ENCODE results near the gene AMMECR1. TPM values are rescaled to one million over a fixed set of nuclear protein-coding genes. Genes with fewer than 3 reads are reported as not detected.
A peak's percentile ranks its signal among the peaks of the same experiment; 100 is the strongest.

The AMMECR1 gene
- polyA plus RNA-seq, 4 donors, result 16.7 to 19.3 (median 18.0) TPM

DNA sequence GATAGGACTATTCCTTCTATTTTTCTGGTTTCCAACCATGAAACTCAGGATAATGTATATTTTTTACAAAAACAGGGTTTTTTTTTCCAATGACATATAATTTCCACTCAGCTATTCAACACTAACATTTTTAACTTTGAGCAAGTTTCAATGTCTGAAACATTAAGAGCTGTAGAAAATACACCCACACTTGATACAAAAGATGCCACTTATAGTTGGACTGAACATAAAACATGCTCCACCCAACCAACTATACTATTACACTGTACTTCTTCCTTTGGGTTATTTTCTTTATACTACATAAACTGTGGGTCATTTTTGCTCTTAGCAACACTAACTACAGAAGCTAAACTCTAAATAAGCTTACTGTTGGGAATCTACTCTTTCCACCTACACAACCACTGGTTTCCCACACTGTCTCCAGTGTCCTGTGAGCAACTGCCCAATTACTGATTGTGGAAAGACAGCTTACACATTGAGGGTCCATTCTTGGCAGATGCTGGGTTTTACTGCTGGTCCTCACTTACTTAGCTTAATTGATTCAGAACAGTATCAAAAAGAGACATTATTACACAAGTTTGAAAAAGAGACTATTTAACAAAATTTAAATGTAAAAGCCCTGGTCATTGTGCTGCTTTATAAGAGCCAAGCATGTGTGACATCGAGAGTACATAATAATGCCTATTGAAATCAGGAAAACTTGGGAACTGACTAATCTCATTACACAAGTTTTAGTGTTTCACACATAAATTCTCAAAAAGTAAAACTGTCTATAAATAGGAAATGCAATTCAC is 6.3 kb downstream of the AMMECR1 start:
- no peak for DNase-seq (ENCODE audit: low read depth in 4 of 4, low spot score in 2 of 4)

DNA sequence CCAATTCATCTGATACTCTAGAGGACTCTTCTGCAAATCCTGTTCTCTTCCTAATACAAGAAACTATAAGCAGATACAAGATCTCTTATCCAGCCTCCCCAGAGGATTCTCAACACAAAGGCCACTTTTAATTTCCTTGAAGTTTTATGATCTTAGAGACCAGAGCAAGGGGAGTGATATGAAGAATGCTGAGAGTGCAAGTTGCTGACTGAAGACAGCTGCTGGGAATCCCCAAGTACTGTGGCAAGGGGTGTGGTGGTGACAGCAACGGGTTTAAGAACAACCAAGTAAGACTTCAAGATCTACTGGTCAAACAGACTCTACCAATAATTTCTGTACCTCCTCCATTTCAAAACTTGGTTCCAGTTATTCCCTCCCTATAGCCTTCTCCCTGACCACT is 7.0 kb downstream of the AMMECR1 start:
- no peak for DNase-seq (ENCODE audit: low read depth in 4 of 4, low spot score in 2 of 4)

DNA sequence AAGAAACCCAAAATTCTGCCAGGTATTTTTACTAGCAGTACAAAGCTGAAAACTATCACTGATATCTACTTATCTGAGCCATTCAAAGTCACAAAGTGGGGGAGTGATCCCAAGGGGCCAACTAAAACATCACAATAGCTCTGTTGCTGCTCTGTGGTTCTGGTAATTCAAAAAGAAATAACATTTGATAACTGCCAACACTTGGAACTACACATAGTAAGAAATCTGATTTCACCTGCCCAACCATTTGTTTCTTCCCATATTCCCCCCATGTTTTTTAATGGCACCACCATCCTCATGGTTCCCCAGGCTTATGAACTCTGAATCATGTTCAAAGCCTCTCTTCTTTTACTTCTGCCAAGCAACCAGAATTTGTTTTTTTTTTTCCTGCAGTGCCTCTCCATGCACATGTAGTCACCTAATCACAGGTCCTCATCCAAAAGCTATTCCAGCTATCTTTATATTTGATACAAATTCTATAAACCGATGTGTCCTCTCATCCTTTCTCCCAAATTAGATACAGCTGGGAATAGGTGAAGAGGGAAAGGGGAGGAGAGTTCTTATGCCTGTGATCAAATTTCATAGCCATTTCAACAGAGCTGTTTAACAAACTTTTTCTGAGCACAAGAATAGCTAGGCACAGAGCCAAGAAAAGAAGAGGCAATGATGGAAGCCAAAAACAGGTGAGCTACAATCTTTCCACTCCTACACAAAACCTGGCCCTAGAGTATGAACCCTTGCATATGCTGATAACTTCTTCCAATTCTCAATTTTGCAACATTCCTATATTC is 7.7 kb downstream of the AMMECR1 start:
- DNase-seq (ENCODE audit: low read depth in 4 of 4, low spot score in 2 of 4), result no peak

DNA sequence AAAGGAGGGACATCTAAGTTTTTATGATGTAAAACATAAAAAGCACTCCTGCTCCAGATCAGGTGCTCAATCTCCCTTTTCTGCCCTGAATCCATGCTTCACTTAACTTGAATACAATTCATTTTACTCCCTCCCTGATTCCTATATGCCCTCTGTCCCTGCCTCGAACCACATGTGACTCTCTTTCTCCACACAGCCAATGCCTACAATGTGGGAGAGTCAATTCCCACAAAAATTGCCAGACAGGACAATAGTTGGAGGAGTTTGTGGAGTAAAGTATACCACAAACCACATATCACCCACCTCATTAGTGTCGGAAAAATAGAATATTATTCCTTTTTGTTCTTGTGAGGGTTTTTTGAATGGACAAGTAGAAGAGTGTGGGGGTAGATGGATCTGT is 9.7 kb downstream of the AMMECR1 start:
- no peak for DNase-seq (ENCODE audit: low read depth in 4 of 4, low spot score in 2 of 4)

DNA sequence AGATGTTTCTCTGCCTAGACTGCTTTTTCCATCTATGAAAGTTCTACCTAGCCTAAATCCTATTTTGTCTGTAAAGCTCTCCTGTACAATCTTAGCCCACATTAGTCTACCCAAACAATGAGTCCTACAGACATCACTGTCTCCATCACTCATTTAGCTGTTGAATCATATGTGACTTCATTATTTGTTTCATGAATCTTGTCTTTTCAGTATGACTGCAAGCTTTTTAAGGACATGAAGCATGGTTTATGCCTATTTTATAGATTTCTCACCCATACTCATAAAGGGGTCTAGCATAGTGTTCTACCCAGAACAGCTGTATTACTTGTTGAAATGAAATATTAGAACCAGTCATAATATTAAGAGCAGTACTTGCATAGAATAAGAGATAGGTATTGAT is 13.0 kb downstream of the AMMECR1 start:
- DNase-seq (ENCODE audit: low read depth in 4 of 4, low spot score in 2 of 4), result no peak

DNA sequence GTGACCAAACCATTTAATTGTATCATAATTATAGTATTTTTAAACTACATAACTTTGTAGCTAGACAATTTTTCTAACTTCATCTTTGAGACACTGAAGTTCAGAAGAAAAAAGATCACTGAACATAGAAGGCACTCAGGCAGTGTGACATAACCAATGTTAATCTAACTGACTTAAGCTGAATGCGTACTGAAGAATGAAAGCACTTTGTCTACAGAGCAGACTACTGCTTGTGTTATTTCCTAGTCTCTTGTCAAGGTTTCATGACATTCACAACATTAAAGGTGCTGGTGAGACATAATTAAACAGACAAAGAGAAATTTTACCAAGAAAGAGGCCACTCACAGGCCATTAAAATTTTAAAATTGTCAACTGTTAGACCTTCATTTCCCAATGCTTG is 13.5 kb downstream of the AMMECR1 start:
- no peak for DNase-seq (ENCODE audit: low read depth in 4 of 4, low spot score in 2 of 4)

DNA sequence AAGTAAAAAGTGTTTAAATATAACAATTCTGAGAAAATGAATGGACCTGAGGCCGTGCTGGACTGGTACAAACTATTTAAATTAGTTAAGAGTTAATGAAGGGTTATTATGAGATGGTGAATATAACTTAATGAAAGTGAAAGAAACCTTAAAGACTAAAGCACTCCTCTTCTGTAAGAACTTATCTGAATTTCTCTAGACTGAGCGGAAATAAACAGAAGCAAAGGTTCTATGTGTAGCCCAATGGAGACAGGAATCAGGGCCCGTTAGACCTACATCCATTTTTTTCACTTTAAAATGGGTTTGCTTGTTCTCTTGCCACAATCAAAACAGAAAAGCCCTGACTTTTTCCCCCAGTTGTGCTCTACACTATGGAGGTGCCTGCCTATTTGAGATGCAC is 14.9 kb downstream of the AMMECR1 start:
- no peak for DNase-seq (ENCODE audit: low read depth in 4 of 4, low spot score in 2 of 4)

DNA sequence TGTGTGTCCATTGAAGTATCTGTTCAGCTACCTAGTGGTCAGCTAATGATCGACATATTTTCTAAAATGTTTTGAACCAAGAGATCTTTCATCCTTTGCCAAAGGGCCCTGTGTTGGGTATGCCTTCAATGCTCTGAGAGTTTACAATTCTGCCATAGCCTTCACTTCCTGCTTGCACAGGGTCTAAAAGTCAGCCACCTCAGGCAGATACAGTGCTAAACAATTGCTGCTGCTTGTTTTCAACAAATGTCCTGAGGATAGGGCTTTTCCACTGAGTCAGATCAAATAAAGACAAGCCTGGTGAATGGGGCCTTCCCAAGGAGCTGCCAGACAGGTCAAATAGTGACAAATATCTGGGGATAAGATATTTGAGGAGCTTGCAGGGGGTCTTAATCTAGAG is 16.7 kb downstream of the AMMECR1 start:
- DNase-seq (ENCODE audit: low read depth in 4 of 4, low spot score in 2 of 4), result no peak

DNA sequence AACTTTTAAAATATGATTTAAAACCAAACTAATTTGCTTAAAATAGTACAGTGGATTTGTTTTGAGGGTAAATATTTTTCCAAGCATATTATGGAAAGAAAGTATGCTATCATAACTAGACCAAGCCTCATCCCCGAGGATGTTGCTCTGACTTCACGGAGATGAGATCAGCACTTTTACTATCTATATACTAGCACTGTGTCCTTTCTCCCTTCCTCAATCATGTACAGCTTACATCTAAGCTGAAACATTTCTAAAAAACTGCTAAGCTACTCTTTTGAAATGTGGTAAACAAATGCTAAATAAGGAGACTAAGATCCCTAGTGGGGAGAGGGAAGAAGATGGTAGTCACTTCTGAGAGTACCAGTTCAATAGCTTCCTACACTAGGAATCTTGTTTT is 23.8 kb downstream of the AMMECR1 start:
- DNase-seq (ENCODE audit: low read depth in 4 of 4, low spot score in 2 of 4), result no peak

DNA sequence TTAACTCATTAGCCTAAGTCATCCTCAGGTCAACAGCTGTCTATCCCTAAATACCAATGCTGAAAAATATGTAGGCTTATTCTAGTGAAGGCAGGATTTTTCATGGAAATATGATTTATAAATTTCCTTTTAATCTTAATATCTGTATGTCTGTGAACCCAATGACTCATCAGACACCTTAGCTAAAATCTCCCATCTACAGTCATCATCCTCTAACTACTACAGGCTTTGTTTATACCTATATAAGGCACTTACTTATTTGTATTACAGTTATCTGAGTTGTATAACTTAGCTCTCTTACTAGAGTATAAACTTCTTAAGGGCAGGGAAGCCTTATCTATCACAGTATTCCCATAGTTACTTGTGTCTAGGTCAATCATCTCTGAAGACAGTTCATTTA is 24.2 kb downstream of the AMMECR1 start:
- DNase-seq (ENCODE audit: low read depth in 4 of 4, low spot score in 2 of 4), result no peak

DNA sequence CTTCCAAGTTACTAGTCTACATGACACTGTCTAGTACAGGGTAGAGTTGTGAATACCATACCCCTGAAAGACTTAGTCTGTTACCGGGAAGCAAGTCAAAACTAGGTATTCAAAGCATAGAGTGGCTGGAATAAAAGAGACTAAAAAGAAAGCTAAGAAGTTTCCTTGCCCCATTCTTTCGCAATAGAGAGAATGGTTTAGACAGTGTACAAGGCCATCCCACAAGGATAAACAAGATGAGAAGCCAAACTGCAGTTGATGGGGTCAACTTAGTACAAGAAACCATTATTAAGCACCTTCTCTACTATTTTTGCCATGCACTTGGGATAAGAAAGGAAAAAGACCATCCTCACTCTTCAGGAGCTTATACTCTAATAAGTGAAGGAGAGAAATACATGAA is 30.3 kb downstream of the AMMECR1 start:
- DNase-seq (ENCODE audit: low read depth in 4 of 4, low spot score in 2 of 4), result no peak

DNA sequence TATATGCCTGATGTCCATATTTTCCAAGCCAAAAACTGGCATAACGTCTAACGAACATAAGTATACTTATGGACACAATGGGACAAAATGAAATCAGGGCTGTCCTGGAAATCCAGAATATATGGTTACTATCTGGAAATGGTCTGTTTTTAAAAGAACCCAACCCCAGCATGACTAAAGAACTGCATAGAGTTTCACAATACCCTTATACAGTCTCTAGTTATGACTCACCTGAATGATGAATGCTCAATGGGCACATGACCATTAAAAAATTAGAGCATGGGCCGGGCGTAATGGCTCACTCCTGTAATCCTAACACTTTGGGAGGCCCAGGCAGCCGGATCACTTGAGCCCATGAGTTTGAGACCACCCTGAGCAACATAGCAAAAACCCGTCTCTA is 31.8 kb downstream of the AMMECR1 start:
- DNase-seq (ENCODE audit: low read depth in 4 of 4, low spot score in 2 of 4), result no peak

DNA sequence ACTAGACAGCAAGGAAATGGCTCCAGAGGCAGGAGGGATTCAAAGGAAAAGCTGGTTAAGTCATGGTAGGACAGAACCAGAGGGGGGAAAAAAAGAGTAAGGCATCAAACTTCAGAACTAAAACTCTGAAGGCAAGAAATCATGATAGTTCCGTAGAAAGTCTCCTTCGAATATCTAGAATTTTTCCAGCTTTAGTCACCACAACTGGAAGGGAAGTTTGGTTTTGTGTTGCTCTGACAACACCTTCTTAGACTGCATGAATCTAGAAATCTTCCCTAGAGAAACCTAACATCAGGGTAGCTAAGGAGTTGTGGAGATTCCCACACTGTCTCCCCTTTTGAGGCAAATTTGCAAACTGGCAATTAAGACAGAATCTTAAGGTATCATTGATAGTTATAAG is 33.7 kb downstream of the AMMECR1 start:
- DNase-seq (ENCODE audit: low read depth in 4 of 4, low spot score in 2 of 4), result no peak

DNA sequence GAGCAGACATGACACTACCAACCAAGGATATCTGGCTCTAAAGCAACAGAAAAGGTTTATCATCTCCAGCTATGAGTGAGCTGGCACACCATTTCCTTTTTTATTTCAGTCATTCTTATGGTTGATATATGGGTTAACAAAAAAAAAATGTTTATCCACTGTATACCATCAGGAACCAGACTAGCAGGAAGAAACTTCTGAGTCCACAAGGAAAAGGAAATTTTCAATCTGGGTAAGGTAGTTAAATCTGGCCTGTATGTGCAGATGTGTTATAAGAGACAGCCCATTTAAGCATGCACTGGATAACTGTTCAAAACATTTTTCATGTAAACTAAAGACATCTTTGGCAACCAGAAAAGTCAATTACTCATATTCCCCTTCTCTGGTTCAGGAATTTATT is 35.0 kb downstream of the AMMECR1 start:
- no peak for DNase-seq (ENCODE audit: low read depth in 4 of 4, low spot score in 2 of 4)

DNA sequence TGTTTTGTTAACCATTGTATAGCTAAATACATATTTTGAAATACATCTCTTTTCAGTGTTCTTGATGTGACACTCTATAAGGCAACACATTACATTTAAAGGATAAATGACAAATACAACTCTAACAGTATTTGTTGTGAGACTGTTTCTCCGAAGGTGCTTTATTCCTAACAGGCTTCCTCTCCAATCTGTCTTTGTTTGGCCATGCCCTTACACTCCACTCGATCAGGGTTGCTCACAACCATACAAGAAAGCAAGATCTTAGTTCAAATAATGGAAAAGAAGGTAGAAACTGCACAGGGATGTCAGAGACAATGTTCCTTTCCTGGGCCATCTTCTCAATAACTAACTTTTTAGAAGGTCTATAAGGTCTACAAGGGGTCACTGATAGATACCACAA is 36.5 kb downstream of the AMMECR1 start:
- DNase-seq (ENCODE audit: low read depth in 4 of 4, low spot score in 2 of 4), result no peak

DNA sequence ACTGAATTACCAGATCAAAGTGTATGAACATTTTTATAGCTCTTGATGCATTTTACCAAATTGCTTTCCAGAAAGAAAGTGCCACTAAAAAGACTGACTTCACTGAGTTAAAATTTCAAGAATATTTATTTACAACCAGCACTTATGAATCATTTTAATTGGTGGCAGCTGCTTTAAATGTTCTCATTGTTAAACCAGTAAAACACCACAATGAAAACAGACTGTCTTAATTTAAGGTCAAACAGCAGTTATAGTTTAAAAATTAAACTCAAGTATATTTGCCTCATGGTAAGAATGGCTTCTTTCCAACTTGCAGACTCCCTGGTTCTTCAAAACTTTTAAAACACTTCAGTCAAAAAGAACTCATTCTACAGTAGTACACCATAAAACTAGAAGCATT is 36.9 kb downstream of the AMMECR1 start:
- peak in 3 of 4 donors; percentile 5 to 11 (median 10) for DNase-seq (ENCODE audit: low read depth in 4 of 4, low spot score in 2 of 4)

DNA sequence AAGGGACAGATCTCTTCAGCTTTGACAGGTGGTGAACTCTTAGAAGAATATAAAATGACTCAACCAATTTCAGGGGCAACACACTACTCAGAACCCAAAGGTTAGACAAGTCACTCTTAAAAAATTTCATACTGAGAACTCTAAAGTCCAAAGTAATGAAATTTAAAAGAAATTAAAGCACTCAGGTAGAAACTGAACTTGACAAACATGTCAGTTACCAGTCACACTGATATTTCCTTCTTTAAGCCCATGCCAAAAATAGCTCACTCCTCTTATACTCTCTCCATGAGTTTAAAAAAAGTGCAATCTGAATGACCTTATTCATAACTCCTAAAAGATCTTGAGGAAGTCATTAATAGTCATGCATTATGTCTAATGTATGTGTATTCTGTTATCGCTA is 40.3 kb downstream of the AMMECR1 start:
- DNase-seq (ENCODE audit: low read depth in 4 of 4, low spot score in 2 of 4), result no peak

DNA sequence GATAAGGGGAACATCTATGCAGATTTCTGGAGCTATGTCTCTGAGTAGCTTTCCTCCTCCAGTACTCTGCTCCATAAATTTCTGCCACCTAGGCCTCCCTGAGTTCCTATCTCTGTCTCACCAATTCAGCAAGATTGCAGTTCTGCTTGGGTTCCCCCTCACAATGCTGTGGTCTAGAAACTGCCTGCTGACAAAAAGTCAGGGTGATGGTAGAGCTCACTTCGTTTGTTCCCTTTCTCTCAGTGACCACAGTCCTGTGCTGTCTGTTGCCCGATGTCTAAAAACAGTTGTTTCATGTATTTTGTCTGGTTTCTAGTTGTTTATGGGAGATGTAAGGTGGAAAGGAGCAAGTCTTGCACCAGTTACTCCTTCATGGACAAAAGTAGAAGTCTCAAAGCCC is 41.1 kb downstream of the AMMECR1 start:
- DNase-seq (ENCODE audit: low read depth in 4 of 4, low spot score in 2 of 4), result no peak

DNA sequence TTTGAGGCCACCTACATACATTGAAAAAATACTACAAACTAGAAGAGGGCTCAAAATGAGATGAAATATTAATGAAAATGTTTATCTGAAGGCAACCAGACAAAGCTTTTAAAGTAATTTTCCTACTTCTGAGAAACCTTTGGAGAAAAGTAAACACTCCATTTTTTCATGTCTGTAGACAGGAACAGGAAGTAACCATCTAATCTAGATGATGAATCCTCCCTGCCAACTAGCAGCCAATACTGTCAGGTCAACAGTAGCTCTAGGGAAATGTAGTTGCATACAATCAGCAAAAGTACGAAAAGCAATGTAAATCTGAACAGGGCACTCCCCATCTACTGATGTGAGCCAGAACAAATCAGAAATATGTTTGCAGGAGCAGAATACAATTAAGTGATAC is 49.0 kb downstream of the AMMECR1 start:
- DNase-seq (ENCODE audit: low read depth in 4 of 4, low spot score in 2 of 4), result no peak

DNA sequence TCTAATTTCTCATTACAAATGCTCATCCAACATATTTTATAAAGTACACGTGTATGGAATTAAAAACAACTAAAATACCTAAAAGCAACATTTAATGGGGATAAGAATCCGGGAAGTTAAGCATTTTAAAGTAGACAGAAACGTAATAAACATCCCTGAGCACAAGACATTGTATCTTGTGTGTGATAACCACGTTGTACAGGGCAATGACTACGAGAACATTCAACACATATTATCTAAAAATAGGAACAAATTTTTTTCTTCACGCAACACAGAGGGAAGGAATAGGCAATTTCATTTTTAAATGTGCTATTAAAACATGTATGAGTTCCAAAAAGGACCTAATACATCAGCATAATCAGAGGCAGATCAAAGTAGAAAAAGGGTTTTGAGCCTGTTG is 49.5 kb downstream of the AMMECR1 start:
- DNase-seq (ENCODE audit: low read depth in 4 of 4, low spot score in 2 of 4), result no peak

DNA sequence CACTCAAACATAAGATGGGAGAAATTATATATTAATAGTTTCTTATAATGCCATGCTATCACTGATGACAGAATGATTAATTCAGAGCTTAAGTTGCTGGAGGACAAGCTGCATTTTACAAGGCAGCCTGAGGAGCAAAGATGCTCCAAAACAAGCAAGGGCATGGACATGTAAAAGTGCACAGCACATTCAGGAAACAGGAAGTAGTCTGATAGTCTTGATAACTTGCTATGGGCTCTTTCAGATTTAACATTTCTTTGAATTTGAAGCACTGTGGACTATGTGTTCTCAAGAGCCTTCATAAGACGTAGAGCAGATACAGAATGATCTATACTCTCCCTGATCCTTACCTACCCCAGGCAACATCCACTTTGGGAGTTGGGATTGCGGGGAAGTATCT is 50.0 kb downstream of the AMMECR1 start:
- no peak for DNase-seq (ENCODE audit: low read depth in 4 of 4, low spot score in 2 of 4)

DNA sequence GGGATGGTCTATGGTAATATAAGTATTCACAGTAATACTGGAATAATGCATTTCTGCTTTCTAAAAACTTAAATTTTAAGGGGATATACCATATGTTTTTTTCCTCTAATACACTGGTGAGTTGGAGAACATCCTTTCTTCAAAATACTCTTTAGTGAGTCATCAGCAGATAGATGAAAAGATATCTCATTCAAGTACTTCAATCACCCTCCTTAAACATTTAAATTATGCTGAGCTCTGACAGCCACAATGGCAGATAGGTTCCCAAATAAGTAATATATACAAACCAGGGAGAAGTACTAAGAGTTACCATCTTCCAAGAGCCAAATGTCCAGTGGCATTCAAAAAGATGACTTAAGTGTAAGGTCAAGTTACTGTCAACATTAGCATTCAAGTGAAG is 52.2 kb downstream of the AMMECR1 start:
- DNase-seq (ENCODE audit: low read depth in 4 of 4, low spot score in 2 of 4), result no peak

All from left renal cortex interstitium (tissue), 4 donors.